ENCODE data around the gene RHOF. TPM values are rescaled to one million over a fixed set of nuclear protein-coding genes. Genes with fewer than 3 reads are reported as not detected.
"Not testable (repeated sequence)": the region's sequence is repeated elsewhere in the genome, so short reads cannot be mapped to it uniquely, and the experiment has no call there.

The RHOF gene
- total RNA-seq, 1 donor from 2014 or later = 16.5 TPM

DNA sequence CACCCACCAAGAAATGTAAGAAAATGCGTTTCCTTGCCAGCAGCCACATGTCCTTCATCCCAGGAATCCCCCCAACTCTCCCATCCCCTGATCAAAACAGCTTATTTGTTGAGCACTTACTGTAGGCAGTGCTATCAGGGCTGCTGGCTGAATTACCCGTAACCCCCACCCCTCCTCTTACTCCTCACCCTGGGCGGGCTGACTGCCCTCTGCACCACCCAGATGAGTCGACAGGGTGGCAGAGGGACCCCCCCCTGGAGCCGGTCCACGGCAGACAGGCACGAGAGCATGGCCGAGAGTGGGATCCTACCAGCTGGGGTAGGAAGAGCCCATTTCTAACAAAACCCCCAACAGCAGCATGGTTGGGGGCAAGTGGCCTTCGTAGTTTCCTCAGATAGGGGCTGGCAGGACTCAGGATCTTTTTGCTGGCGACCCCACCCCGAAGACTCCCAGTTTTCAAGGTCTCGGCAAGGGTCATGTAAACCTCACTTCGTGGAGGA lies 1.1 kb upstream of the RHOF start:
- Histone ChIP-seq H3K4me1 (peaks cover 74% of the 10 kb centered on the region), H3K9me3 (no peaks in the 10 kb centered on the region), H3K27ac (peak overlapping the region; percentile 100), H3K27me3 (no peaks in the 10 kb centered on the region), H3K36me3 (peaks cover 0 to 11% of the 10 kb centered on the region in 2 donors), H3K4me3 (peak overlapping the region; percentile 62 to 65)
- intact Hi-C loops (cut with DNase I) = loop anchor here (1.0 to 5.0 kb wide), 3 partner anchors 17 to 97 kb away; partner anchors contain the start of gene PSMD9
- no peak for DNase-seq (ENCODE audit: extremely low spot score in 2 of 2)
- TF ChIP-seq, protein P1, sequence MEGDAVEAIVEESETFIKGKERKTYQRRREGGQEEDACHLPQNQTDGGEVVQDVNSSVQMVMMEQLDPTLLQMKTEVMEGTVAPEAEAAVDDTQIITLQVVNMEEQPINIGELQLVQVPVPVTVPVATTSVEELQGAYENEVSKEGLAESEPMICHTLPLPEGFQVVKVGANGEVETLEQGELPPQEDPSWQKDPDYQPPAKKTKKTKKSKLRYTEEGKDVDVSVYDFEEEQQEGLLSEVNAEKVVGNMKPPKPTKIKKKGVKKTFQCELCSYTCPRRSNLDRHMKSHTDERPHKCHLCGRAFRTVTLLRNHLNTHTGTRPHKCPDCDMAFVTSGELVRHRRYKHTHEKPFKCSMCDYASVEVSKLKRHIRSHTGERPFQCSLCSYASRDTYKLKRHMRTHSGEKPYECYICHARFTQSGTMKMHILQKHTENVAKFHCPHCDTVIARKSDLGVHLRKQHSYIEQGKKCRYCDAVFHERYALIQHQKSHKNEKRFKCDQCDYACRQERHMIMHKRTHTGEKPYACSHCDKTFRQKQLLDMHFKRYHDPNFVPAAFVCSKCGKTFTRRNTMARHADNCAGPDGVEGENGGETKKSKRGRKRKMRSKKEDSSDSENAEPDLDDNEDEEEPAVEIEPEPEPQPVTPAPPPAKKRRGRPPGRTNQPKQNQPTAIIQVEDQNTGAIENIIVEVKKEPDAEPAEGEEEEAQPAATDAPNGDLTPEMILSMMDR (IDR thresholded peaks at IDR 0.05) = no peak
- TF ChIP-seq POLR2A (IDR thresholded peaks at IDR 0.05) (no peak), POLR2AphosphoS5 (IDR thresholded peaks at IDR 0.05; ENCODE audit: insufficient read depth in 1 of 2, low read depth in 1 of 2) (no peak)

DNA sequence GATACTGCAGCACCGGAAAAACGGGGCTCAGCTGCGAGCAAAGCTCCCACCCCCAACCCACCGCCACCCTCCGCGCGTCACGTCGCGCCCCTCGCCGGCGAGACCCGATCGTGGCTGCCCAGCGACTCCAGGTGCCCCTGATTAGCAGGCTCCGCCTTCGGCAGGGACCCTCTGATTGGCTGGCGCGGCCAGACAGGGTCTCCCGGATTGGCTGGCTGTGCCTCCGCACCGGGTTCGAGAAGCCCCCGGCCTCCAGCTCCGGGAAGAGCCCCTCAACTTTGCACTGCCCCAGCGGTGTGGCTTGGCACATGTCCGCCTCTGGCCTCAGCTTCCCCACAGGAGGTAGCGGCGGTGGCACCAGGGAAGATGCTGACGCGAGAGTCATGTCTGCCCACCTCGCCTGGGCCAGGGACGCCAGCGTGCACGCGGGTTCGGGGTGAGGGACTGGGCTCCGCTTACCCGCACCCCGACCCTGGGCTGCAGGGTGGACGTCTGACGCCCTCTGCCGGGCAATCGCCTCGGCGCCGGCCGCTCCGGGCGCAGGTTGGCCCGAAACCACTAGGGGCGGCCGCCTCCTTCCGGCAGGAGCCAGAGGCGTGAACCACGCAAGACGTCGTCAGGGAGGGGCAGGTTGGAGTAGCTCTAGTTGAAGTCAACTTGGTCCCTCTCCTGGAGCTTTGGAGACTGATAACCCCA lies 498 bp upstream of the RHOF start:
- Histone ChIP-seq H3K9me3 (no peaks in the 10 kb centered on the region), H3K27ac (peak overlapping the region; percentile 100), H3K4me3 (peak overlapping the region; percentile 62 to 65), H3K4me1 (peaks cover 70% of the 10 kb centered on the region), H3K27me3 (no peaks in the 10 kb centered on the region), H3K36me3 (peaks cover 0 to 11% of the 10 kb centered on the region in 2 donors)
- TF ChIP-seq POLR2AphosphoS5 (IDR thresholded peaks at IDR 0.05; ENCODE audit: insufficient read depth in 1 of 2, low read depth in 1 of 2) = peak; percentile 72 to 79
- TF ChIP-seq POLR2A (IDR thresholded peaks at IDR 0.05) = no peak
- TF ChIP-seq, protein P1 (IDR thresholded peaks at IDR 0.05) = peak; percentile 94 to 100 (median 99)
- intact Hi-C loops (cut with DNase I) = loop anchor here (5.0 kb wide), 1 partner anchor 97 kb away; no protein-coding TSS in a partner anchor
- DNase-seq (ENCODE audit: extremely low spot score in 2 of 2) = no peak

DNA sequence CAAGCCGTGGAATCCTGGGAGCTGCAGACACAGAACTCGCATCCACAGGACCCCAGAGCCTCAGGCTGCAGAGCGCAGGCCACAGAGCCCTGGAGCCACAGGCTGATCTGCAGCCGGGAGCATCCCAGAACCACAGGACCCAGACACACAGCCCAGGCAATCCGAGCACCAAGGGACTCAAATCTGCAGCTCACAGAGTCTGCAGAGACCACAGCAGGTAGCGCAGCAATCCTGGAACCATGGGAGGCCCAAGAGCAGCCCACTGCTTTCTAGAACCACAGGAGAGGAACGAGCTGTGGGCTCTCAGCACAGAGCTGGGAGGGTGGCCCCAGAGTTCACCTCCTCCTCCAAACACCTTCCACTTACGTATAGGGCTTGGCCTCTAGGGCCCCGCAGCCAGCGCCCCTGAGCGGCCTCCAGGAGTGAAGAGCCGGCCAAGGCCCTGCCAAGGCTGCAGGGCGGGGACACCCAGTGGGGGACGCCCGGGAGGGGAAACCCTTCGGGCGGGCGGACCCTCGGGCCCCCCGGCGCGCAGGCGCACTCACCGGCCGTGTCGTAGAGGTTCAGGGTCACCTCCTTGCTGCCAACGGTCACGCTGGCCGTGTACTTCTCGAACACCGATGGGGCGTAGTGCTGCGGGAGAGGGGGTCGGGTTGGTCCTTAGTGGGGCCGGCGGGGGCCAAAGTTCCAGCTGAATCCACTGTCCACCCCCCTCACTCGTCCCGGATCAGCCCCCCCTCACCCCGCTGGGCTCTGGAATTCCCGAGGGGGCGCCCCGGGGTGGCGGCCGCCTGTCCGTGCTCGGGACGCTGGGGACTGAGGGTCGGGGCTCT lies 665 bp downstream of the RHOF start:
- peak overlapping the region; percentile 100 for H3K27ac ChIP-seq
- H3K9me3 ChIP-seq = no peaks in the 10 kb centered on the region
- TF ChIP-seq POLR2AphosphoS5 (IDR thresholded peaks at IDR 0.05; ENCODE audit: insufficient read depth in 1 of 2, low read depth in 1 of 2) = peak in 1 of 2 donors; percentile 33
- TF ChIP-seq, protein P1 (IDR thresholded peaks at IDR 0.05) = no peak
- TF ChIP-seq POLR2A (IDR thresholded peaks at IDR 0.05) = no peak
- intact Hi-C loops (cut with DNase I) = loop anchor here (5.0 kb wide), 1 partner anchor 96 kb away; no protein-coding TSS in a partner anchor
- no peak for DNase-seq (ENCODE audit: extremely low spot score in 2 of 2)
- H3K4me1 ChIP-seq = peaks cover 58% of the 10 kb centered on the region
- peaks cover 0 to 11% of the 10 kb centered on the region in 2 donors for H3K36me3 ChIP-seq
- peak overlapping the region; percentile 62 to 65 for H3K4me3 ChIP-seq
- no peaks in the 10 kb centered on the region for H3K27me3 ChIP-seq

DNA sequence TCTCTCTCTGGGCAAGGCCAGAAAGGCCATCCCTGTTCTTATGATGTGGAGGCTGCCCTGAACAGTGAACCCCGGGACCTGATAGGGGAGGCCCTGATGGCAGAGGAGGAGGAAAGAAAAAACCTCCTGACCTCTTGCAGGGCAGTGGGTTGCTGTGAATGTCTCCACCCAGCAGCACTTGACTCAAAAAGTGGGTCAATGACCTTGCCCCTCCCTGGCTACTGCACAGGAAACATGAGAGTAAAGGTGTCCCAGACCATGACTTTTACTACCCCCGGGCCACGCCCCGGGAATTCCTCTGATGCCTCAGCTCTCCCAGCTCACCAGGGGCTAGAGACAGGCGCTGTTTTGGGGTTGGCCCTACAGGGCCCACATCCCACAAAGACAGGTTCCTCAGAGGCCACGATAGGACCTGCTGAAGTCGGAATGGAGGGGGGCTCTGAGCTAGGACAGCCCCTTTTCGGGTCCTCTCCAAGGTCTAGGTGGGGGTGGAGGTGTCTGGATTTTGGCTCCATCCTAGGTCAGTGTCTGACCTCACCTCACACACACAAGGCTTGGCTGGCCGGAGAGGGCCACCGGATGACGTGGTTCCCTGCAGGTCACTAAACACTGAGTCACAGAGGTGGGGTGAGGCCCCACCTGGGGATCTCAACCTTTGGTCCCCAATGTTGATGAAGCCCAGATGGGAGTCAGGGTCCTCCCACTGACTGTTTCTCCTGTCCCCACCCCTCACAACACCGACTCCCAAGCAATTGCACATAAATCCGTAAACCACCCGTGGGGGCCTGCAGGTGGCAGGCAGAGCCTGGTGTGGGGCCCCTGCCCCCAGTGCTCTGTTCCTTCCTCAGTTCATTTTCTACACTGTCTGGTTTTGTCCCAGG lies 1.6 kb downstream of the RHOF start:
- H3K36me3 ChIP-seq = peaks cover 0 to 11% of the 10 kb centered on the region in 2 donors
- H3K4me1 ChIP-seq = peaks cover 51% of the 10 kb centered on the region
- peak overlapping the region; percentile 100 for H3K27ac ChIP-seq
- intact Hi-C loops (cut with DNase I) = loop anchor here (5.0 kb wide), 1 partner anchor 95 kb away; no protein-coding TSS in a partner anchor
- no peak for DNase-seq (ENCODE audit: extremely low spot score in 2 of 2)
- no peaks in the 10 kb centered on the region for H3K9me3 ChIP-seq
- TF ChIP-seq, protein P1 (IDR thresholded peaks at IDR 0.05) = no peak
- TF ChIP-seq POLR2AphosphoS5 (IDR thresholded peaks at IDR 0.05; ENCODE audit: insufficient read depth in 1 of 2, low read depth in 1 of 2) (no peak), POLR2A (IDR thresholded peaks at IDR 0.05) (no peak)
- peak overlapping the region; percentile 62 to 65 for H3K4me3 ChIP-seq
- H3K27me3 ChIP-seq = no peaks in the 10 kb centered on the region

DNA sequence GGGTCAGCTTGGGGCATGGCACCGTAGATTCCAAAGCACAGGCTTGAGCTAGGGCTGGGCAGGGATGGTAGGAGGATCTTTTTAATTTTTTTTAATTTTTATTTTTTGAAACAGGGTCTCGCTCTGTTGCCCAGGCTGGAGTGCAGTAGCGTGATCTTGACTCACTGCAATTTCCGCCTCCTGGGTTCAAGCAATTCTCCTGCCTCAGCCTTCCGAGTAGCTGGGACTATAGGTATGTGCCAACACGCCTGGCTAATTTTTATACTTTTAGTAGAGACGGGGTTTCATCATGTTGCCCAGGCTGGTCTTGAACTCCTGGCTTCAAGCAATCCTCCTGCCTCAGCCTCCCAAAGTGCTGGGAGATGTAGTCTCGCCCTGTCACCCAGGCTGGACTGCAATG lies 2.7 kb downstream of the RHOF start:
- H3K4me3 ChIP-seq; H3K9me3 ChIP-seq; DNase-seq (ENCODE audit: extremely low spot score in 2 of 2); H3K36me3 ChIP-seq; H3K27me3 ChIP-seq: not testable (repeated sequence)
- intact Hi-C loops (cut with DNase I) = loop anchor here (5.0 kb wide), 1 partner anchor 93 kb away; no protein-coding TSS in a partner anchor
- Histone ChIP-seq H3K4me1 (peaks cover 49% of the 10 kb centered on the region), H3K27ac (peak overlapping the region; percentile 7)

All from vagina (tissue), 2 donors.